ENCODE data around the gene VEPH1.

DNA sequence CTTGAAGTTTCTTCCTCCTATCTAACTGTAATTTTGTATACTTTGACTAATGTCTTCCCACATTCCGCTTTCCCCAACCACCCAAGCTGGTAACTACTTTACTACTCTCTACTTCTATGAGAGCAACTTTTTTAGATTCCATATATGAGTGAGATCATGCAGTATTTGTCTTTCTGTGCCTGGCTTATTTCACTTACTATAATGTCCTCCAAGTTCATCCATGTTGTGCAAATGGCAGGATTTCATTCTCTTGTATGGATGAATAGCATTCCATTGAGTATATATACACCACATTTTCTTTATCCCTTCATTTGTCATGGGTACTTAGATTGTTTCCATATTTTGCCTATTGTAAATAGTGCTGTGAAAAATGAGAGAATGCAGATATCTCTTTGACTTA lies 264.8 kb downstream of the VEPH1 start:
- TF ChIP-seq CTCF (IDR thresholded peaks at IDR 0.05; ENCODE audit: low read depth, low read length) (no peak), EZH2phosphoT487 (IDR thresholded peaks at IDR 0.05; ENCODE audit: low read depth) (no peak)
